IMR-90 (cell line): ENCODE results near the gene PTPRO. TPM values are rescaled to one million over a fixed set of nuclear protein-coding genes. Genes with fewer than 3 reads are reported as not detected.

Source experiments
- ATAC-seq: fragments of 200-7000 bp; cut with Tn5 transposase; 2 replicates; pipeline ENCODE4 v1.9.1; 2020; ENCODE audit warnings: low read depth, mild to moderate bottlenecking, moderate library complexity
- BruUV-seq: library from RNA; stranded (reverse); fragments of 400-500 nt; replicated peaks from 2 replicates; lab custom pipeline; 2021; lab: Mats Ljungman, UMichigan
- CTCF ChIA-PET: fragments of 300-600 bp; formaldehyde crosslinking; extraction: SDS; loops from one replicate; lab custom pipeline; 2021; ENCODE audit warnings: antibody characterized with exemption; lab: Yijun Ruan, JAX
- POLR2A ChIA-PET: fragments of 300-600 bp; sonication (Branson Sonifier 250); formaldehyde crosslinking; loops from one replicate; lab custom pipeline; 2022; ENCODE audit warnings: antibody characterized with exemption; ENCODE audit not compliant: unreplicated experiment; lab: Charles Lee
- DNase-seq: peaks from one replicate; pipeline ENCODE4 v3.0.0; 2013
- H2AFZ ChIP-seq: replicated peaks from 2 replicates; pipeline ENCODE3; 2013; ENCODE audit warnings: low read length, mild to moderate bottlenecking; ENCODE audit not compliant: poor library complexity
- H2AK5ac ChIP-seq: 2 replicates; pipeline ENCODE4 v1.6.1; 2013; ENCODE audit warnings: low read depth, low read length, inconsistent platforms
- H2AK9ac ChIP-seq: replicated peaks from 2 replicates; pipeline ENCODE3; 2013; ENCODE audit warnings: mild to moderate bottlenecking, low read depth, low read length, moderate library complexity; ENCODE audit not compliant: poor library complexity
- H2BK120ac ChIP-seq: 2 replicates; pipeline ENCODE4 v1.6.1; 2013; ENCODE audit warnings: low read depth, low read length, inconsistent platforms
- H2BK15ac ChIP-seq: 3 replicates; pipeline ENCODE4 v1.6.1; 2013; ENCODE audit warnings: low read depth, low read length, inconsistent platforms
- H2BK20ac ChIP-seq: 2 replicates; pipeline ENCODE4 v1.6.1; 2013; ENCODE audit warnings: low read depth, mild to moderate bottlenecking, inconsistent platforms, low read length, moderate library complexity
- H2BK5ac ChIP-seq: 2 replicates; pipeline ENCODE4 v1.6.1; 2013; ENCODE audit warnings: mild to moderate bottlenecking, low read depth, low read length, inconsistent platforms; ENCODE audit not compliant: poor library complexity, severe bottlenecking
- H3K14ac ChIP-seq: replicated peaks from 2 replicates; pipeline ENCODE4 v1.6.1; 2013; ENCODE audit warnings: low read depth, low read length, inconsistent platforms
- H3K18ac ChIP-seq: 2 replicates; pipeline ENCODE4 v1.6.1; 2013; ENCODE audit warnings: low read depth, low read length, control low read depth
- H3K23ac ChIP-seq: 2 replicates; pipeline ENCODE4 v1.6.1; 2013; ENCODE audit warnings: low read depth, low read length, inconsistent platforms
- H3K27ac ChIP-seq: 2 replicates; pipeline ENCODE4 v1.5.1; 2013; ENCODE audit warnings: mild to moderate bottlenecking, control low read depth, low read length; ENCODE audit not compliant: insufficient read depth
- H3K27me3 ChIP-seq: 2 replicates; pipeline ENCODE4 v1.6.1; 2013; ENCODE audit warnings: low read length; ENCODE audit not compliant: control insufficient read depth, insufficient read depth
- H3K36me3 ChIP-seq: 2 replicates; pipeline ENCODE4 v1.6.1; 2013; ENCODE audit warnings: low read length, mixed read lengths; ENCODE audit not compliant: control insufficient read depth, insufficient read depth
- H3K4ac ChIP-seq: 2 replicates; pipeline ENCODE4 v1.6.1; 2013; ENCODE audit warnings: low read depth, low read length, inconsistent platforms
- H3K4me1 ChIP-seq: 2 replicates; pipeline ENCODE4 v1.6.1; 2013; ENCODE audit warnings: low read length, mixed read lengths; ENCODE audit not compliant: control insufficient read depth, insufficient read depth
- H3K4me2 ChIP-seq: 2 replicates; pipeline ENCODE4 v1.6.1; 2013; ENCODE audit warnings: low read depth, mild to moderate bottlenecking, control low read depth, low read length, moderate library complexity
- H3K4me3 ChIP-seq: 2 replicates; pipeline ENCODE4 v1.5.1; 2013; ENCODE audit warnings: low read depth, mild to moderate bottlenecking, control low read depth, low read length, moderate library complexity; ENCODE audit not compliant: insufficient read depth
- H3K56ac ChIP-seq: 2 replicates; pipeline ENCODE4 v1.6.1; 2013; ENCODE audit warnings: low read length, inconsistent platforms; ENCODE audit not compliant: insufficient read depth; ENCODE audit errors: extremely low read depth
- H3K79me1 ChIP-seq, 2 experiments: 2 replicates each; pipeline ENCODE4 v1.6.1; 2013; ENCODE audit warnings: low read length in 2 of 2, inconsistent platforms in 1 of 2, low read depth in 1 of 2
- H3K9ac ChIP-seq: 2 replicates; pipeline ENCODE4 v1.6.1; 2013; ENCODE audit warnings: low read depth, low read length, control low read depth
- H3K9me1 ChIP-seq: 2 replicates; pipeline ENCODE4 v1.6.1; 2013; ENCODE audit warnings: low read length, inconsistent platforms; ENCODE audit not compliant: insufficient read depth
- H3K9me3 ChIP-seq: 2 replicates; pipeline ENCODE4 v1.6.1; 2013; ENCODE audit warnings: low read length; ENCODE audit not compliant: control insufficient read depth, insufficient read depth
- H4K20me1 ChIP-seq: 2 replicates; pipeline ENCODE4 v1.6.1; 2013; ENCODE audit warnings: low read length, inconsistent platforms; ENCODE audit not compliant: insufficient read depth
- H4K5ac ChIP-seq: 2 replicates; pipeline ENCODE4 v1.6.1; 2013; ENCODE audit warnings: mild to moderate bottlenecking, low read depth, low read length, control low read depth
- H4K8ac ChIP-seq, 2 experiments: 2 replicates each; pipeline ENCODE4 v1.6.1; 2013; ENCODE audit warnings: low read depth in 2 of 2, low read length in 2 of 2, control low read depth in 1 of 2, inconsistent platforms in 1 of 2
- H4K91ac ChIP-seq: 2 replicates; pipeline ENCODE4 v1.6.1; 2013; ENCODE audit warnings: low read depth, low read length, inconsistent platforms; ENCODE audit not compliant: insufficient read depth
- MXI1 ChIP-seq: IDR thresholded peaks from 2 replicates; pipeline ENCODE4 v1.6.1; 2012; ENCODE audit warnings: low read depth, mild to moderate bottlenecking, low read length, moderate library complexity, borderline replicate concordance
- RCOR1 ChIP-seq: IDR thresholded peaks from 2 replicates; pipeline ENCODE4 v1.6.1; 2012; ENCODE audit warnings: mild to moderate bottlenecking, low read length, improper control_type of control experiment; ENCODE audit not compliant: insufficient replicate concordance
- USF2 ChIP-seq: fragments of 150-350 bp; IDR thresholded peaks from 2 replicates; pipeline ENCODE4 v1.6.1; 2017; ENCODE audit warnings: mild to moderate bottlenecking, antibody characterized with exemption, low read length, low read depth
- WGBS, 2 experiments: methylation state at CpG; one replicate each; pipeline versions ENCODE4 v1.1.5 to v1.1.7; 2013; ENCODE audit warnings: missing lambda C conversion rate in 2 of 2; ENCODE audit not compliant: insufficient read length in 1 of 2; ENCODE audit errors: extremely low coverage in 2 of 2; 5-methylcytosine and 5-hydroxymethylcytosine counted together
- dilution Hi-C: fragments of 300-500 bp; cut with HindIII; formaldehyde crosslinking; loops from one replicate; pipeline ENCODE4 v1.14.3; 2018; ENCODE audit warnings: low sequenced_read_pairs; ENCODE audit not compliant: unreplicated experiment
- in situ Hi-C: fragments of 300-500 bp; cut with MboI; formaldehyde crosslinking; loops from 3 replicates; pipeline ENCODE4 v1.14.3; 2019; ENCODE audit warnings: low sequenced_read_pairs, inconsistent platforms, mixed read lengths
- intact Hi-C: fragments of 100-400 bp; cut with micrococcal nuclease; formaldehyde crosslinking; loops from 2 replicates; pipeline ENCODE4 v1.10.0; 2022
- polyA plus RNA-seq, 3 experiments: library from polyadenylated mRNA; depleted of rRNA; stranded (reverse); fragments of >200 nt; gene quantifications; 2 replicates each; pipeline ENCODE4 v1.2.3, GENCODE V29; 2012; ENCODE audit warnings: low replicate concordance in 1 of 3
- total RNA-seq: library from RNA; depleted of rRNA; stranded (reverse); fragments of >200 nt; gene quantifications from 2 replicates; pipeline ENCODE4 v1.2.3, GENCODE V29; 2012

PTPRO gene
- total and polyA plus RNA-seq, 2 of the 4 experiments (the other 2 are of a cell fraction) = 0.03 to 0.18 TPM

GRCh38 chr12:15274561-15274967 lies 47.7 kb upstream of the PTPRO start:
- Histone ChIP-seq H4K91ac (no peak overlapping the region), H4K20me1 (no peaks in the 10 kb centered on the region), H4K8ac (no peak overlapping the region), H3K4me3 (no peak overlapping the region), H3K4ac (no peak overlapping the region), H2BK15ac (no peak overlapping the region), H2BK5ac (no peak overlapping the region), H2AK9ac (no peak overlapping the region), H3K56ac (no peak overlapping the region), H2AFZ (no peak overlapping the region), H3K14ac (no peak overlapping the region), H2AK5ac (no peak overlapping the region), H4K5ac (no peak overlapping the region), H2BK120ac (no peak overlapping the region), H3K27ac (no peak overlapping the region), H3K9ac (no peak overlapping the region), H3K18ac (no peak overlapping the region), H3K36me3 (no peaks in the 10 kb centered on the region), H3K23ac (no peak overlapping the region), H3K9me3 (no peaks in the 10 kb centered on the region), H3K4me1 (no peaks in the 10 kb centered on the region), H3K27me3 (no peaks in the 10 kb centered on the region), H3K79me1 (no peaks in the 10 kb centered on the region), H2BK20ac (no peak overlapping the region), H3K9me1 (no peaks in the 10 kb centered on the region; the same call in 1 of the 2 replicates), H3K4me2 (no peak overlapping the region)
- no TSS peak for BruUV-seq
- 80% methylated on average over 2 of the region's 3 CpGs; no CpG with 5 or more reads in 1 of the 2 experiments for WGBS, 2 experiments
- TF ChIP-seq MXI1 (no peak), RCOR1 (no peak), USF2 (no peak)
- ATAC-seq (no peak), DNase-seq (no peak)
- ChIA-PET CTCF (interaction anchor here (0.5 kb wide), 1 partner anchor 708 kb away, joined by 3 read pairs; no protein-coding TSS in a partner anchor), POLR2A (no interaction called here)
- intact Hi-C loops = no loop called here
- dilution Hi-C loops = no loop called here
- in situ Hi-C loops = loop anchor here (5.0 kb wide), 3 partner anchors 248 to 578 kb away; no protein-coding TSS in a partner anchor
